ENCODE results near the gene AP1S1.
"Not testable (repeated sequence)": the region's sequence is repeated elsewhere in the genome, so short reads cannot be mapped to it uniquely, and the experiment has no call there.

AP1S1 gene

DNA sequence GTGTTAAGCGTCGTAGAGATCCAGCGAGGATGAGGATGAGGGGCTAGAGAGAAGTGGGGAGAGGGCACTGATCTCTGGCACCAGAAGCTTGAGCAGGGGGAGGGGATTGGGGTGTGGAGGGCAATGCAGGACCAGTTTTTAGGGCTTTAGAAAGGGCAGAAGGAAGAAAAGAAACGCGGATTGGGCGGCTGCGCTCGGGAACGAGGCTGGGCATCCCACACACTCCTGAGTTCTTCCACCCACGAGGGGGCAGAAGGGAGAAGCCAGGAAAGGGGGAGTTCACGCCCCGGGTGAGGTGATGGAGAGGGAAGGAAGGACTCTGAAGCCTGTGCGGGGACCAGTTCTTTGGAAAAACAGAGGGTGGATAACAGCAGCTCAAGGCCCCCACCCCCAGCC lies 17.2 kb downstream of the AP1S1 start:
- DNase-seq (ENCODE audit: low spot score), result no peak

DNA sequence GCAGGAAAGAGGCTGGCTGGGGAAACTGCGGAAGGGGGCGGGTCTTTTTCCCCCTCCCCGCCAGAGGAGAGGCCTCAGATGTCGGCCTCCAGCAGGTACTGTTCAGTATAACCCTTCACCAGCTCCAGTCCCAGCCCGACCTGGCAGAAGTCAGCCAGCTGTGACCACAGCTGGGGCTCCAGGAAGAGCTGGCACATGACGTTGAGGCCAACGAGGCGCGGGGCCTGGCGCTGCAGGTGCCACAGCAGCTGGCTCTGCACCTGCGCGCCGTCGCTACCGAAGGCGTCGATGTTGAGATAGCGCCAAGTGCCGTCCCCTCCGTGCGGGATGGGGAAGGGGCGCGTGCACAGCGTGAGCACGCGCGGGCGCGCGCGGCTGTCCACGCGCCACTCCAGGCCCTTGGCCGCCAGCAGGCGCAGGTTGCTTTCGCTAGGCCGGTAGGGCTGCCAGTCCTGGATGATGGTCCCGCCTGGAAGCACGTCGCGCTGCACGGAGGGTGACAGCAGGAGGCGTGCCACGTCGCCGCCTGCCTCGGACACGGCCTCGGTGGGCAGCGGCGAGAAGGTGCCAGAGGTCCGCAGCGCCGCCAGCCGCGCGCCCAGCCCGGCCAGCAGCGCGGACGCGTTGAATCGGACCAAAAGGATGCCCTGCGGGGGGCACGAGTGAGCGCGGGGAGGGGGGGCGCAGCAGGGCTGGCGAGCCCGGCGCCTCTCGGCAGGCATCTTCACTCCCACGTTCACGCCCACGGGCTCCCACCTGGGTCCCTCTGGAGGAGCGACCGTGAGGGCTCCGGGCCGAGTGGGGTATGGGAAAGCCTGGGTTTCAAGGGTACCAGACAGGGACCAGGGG lies 18.0 kb downstream of the AP1S1 start:
- no peak for DNase-seq (ENCODE audit: low spot score)

DNA sequence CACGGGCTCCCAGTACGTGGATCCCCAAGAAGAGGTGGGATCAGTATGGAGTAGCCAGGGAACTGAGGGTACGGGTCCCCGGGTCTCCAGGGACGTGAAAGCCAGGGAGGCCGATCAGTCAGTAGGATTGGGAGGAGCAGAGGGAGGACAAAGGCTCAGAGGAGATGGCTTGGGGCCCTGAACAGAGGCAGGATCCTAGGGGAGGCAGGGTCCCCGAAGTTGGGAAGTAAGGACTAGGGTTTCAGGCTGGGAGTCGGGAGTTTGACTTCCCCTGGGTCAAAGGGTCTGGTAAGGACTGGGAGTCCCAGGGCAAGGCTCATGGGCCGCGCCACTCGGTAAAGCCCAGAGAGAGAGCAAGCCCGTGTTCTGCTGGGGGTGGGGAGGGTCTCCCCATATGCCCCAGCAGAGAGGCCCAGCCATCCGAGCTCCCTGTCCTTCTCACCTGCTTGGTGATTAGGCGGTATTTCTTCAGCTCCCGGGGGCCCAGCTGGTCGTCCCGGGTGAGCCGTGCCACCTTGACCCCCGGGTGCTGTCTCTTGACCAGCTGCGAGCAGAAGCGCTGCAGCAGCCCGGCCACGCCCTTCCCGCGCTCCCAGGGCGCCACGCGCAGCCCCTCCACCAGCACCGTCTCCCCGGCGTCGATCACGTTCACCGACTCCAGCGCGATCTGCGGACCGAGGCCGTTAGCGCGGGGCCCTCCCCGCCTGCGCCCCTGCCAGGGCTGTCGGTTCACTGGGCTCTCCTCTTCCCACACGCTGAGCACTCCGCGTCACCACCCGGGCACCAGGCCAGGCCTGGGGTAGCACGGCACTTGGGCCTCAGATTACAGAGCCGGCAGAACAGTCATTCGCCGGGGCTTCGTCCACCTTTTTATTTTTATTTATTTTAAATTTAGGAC lies 18.8 kb downstream of the AP1S1 start:
- DNase-seq (ENCODE audit: low spot score), result peak; percentile 56

DNA sequence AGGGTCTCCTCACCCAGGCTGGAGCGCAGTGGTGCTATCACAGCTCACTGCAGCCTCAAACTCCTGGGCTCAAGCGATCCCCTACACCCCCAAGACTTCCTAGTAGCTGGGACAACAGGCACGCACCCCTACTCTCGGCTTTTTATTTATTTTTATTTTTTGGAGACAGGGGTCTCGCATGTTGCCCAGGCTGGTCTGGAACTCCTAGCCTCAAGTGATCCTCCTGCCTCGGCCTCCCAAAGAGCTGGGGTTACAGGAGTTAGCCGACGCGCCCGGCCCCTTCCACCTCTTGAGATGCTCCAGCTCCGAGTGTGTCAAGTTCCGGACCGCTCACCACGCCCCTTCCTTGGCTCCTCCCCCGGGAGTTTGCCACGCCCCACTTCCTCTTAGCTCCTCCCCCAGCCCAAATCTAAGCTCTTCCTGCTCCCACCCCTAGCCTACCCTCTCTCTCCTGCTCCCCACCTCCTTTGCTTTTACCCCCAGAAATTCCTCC lies 19.5 kb downstream of the AP1S1 start:
- DNase-seq (ENCODE audit: low spot score), result peak; percentile 50

DNA sequence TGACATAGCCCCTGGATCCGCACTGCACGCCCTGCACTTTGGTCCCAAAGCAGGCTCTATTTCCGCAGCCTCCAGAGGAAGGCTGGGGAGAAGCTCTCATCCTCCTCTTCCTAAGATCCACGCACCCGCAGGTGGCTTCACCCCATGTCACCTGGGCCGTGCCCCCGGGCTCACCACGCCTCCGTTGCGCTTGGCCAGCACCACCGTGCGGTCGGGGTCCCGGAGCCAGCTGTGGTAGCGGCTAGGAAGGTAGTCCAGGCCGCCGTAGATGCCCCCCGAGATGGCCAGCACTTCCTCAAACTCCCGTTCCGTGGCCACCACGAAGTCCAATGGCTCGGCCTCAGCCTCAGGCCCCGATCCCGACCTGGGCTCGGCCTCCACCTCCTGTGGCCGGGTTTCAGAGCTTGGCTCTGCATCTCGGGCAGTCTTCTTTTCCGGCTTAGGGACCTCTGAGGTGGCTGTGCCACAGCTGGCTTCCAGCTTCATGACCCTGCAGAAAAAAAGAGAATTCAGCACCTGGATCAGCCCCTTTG lies 20.1 kb downstream of the AP1S1 start:
- DNase-seq (ENCODE audit: low spot score), result no peak

DNA sequence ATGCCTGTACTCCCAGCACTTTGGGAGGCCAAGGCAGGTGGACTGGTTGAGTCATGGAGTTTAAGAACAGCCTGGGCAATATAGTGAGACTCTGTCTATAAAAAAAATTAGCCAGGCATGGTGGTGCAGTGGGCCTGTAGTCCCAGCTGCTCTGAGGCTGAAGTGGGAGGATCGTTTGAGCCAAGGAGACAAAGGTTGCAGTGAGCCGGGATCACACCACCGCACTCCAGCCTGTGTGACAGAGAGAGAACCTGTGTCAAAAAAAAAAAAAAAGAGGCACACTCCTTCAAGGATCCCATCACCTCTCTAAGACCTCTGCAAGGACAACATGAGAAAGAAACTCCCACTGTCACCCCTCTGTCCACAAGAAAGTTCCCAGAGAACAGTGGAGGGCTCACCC lies 21.4 kb downstream of the AP1S1 start:
- DNase-seq (ENCODE audit: low spot score), result no peak

DNA sequence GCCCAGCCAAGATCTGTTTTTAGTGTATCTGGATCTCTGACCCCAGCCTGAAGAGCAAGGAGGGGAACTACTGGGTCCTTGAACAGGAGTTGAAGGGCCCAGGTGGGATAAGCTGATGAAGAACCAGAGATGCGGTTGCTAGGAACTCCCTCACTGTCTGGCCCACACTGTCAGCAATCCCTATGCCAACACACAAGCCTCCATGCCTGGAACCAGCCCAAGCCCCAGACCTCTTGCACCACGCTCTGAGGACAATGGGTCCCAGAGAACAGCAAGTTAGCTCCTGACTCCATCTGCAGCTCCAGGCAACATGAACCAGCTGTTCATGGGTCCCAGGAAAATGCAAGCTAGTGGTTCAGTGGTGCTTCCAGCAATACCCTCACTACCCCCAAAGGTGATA lies 23.4 kb downstream of the AP1S1 start:
- no peak for DNase-seq (ENCODE audit: low spot score)

DNA sequence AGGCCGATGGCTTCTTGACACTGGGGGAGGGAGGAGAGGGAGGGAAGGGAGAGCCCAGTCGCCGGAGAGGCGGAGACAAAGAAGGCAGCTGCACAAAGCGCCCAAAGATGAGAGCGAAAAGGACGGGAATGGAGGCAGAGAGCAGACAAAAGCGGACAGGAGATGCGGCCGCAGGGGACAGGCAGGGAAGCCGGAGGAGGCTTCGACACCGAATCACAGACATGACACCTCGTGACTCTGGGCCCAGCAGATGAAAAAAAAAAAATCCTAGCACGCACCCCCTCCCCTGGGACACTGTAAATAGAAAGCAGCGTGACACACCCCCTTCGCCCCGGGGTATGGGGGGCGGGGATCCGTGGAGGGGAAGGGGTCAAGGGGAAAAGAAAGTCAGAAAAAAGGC lies 24.8 kb downstream of the AP1S1 start:
- no peak for DNase-seq (ENCODE audit: low spot score)

DNA sequence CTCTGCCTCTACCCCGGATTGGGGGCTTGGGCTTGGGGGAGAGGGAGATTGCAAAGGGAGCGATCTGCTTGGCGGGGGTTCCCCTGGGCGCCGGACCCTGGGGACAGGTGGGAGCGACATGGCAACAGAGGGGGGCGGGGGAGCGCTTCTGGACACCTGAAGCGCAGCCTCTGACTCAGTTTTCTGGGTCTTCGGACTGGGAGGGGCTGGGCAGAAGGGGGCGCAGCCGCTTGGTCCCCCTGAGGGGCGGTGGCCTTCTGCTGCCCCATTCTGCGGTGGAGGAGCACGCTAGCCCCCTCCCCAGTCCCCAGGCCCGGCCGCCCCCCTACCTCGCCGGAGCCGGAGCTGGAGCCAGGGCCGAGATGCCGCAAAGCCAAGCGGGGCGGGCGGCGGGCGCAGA lies 25.4 kb downstream of the AP1S1 start:
- no peak for DNase-seq (ENCODE audit: low spot score)

DNA sequence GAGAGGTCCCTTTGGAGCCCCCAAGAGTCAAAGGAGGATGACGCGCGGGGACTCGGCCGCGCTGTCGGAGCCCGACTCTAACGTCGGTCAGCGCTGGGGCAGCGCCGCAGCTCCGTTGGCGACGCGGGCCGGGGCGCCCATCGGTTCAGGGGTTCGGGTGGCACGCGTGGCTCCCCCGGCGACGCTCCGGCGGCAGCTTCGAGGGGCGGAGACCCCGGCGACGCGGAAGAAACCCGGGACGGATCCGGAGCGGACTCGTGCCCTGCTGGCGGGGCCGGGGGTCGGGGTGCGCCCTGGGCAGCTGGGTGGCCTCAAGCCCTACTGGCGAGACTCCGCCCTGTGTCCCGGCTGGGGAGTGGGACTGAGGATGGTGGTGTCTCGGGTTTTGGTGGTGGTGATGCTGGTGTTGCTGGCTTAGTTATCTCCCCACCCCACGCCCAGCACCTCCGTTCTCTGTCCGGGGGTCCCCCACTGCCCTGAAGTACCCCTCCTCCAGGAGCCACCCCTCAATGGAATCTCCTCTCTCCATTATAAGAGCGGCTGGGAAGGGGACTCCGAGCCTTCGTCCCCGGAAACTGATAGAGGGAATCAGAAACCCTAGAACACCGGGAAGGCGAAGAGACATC lies 26.0 kb downstream of the AP1S1 start, which contains the start of gene NAT16:
Gene NAT16 (minus strand): TSS at position 164 of the 626 bp plus-strand sequence. CDS start 5,486 bp downstream, outside the sequence.
- no peak for DNase-seq (ENCODE audit: low spot score)

DNA sequence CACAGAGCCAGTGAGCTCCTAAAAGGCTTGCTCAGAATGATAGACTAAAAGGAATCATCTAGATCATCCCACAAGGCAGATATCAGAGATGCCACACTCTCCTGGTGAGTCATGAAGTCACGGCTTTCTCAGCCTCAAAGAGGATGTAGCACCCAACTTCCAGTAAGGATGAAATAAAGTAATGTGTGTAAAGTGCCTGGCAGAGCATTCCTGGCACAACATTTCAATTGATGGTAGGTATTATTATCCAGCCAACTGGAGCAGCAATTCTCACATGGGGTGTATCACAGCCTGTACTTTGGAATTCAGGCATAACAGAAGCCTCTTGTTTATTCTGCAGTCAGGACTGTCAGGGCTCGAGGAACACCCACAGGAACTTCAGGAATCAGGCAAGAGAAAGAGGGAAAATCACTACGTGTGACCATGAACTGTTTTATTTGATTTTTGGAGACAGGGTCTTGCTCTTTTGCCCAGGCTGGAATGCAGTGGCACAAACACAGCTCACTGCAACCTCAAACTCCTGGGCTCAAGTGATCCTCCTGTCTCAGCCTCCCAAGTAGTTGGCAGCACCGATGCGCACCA lies 31.1 kb downstream of the AP1S1 start:
- DNase-seq (ENCODE audit: low spot score), result no peak

DNA sequence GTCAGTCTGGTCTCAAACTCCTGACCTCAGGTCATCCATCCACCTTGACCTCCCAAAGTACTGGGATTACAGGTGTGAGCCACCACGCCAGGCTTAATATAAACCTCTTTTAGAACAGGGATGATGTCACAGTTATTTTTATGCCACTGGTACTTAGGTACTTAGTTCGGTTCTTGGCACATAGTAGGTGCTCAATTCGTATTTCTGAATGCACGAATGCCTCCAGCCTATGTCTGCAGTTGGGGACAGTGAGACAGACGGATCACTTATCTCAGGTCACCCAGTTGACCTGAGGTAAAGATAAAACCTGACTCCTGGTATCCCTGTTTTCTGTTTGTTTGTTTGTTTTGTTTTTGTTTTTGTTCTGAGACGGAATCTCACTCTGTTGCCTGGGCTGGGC lies 31.9 kb downstream of the AP1S1 start:
- no peak for DNase-seq (ENCODE audit: low spot score)

DNA sequence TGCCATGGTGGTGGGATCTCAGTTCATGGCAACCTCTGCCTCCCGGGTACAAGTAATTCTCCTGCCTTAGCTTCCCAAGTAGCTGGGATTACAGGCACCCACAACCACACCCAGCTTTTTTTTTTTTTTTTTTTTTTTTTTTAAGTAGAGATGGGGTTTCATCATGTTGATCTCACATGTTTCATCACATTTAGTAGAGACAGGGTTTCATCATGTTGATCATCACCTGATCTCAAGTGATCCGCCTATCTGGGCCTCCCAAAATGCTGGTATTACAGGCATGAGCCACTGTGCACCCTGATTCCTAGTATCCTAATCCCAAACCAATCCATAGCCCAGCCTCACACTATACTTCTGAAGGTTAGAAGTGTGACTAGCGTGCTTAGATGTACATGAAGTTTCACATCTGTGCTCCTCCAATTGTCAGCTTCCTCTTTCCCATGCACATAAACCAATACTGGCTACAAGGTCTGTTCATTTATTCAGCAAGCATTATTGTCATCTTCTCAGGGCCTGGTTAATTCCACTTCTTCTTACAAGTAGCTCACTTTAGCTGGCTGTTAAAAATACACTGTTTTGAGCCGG lies 32.7 kb downstream of the AP1S1 start:
- no peak for DNase-seq (ENCODE audit: low spot score)

DNA sequence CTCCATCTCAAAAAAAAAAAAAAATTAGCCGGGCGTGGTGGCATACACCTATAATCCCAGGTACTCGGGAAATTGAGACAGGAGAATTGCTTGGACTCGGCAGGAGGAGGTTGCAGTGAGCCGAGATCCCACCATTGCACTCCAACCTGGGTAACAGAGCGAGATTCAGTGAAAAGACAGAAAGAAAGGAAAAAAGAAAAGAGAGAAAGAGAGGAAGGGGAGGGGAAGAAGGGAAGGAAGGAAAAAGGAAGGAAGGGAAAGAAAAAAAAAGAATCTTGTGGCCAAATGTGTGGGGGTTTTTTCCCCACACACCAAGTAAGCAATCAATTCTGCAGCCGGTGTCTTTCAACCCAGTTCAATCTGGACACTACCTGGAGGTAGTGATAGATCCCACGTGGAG lies 34.8 kb downstream of the AP1S1 start:
- no peak for DNase-seq (ENCODE audit: low spot score)

DNA sequence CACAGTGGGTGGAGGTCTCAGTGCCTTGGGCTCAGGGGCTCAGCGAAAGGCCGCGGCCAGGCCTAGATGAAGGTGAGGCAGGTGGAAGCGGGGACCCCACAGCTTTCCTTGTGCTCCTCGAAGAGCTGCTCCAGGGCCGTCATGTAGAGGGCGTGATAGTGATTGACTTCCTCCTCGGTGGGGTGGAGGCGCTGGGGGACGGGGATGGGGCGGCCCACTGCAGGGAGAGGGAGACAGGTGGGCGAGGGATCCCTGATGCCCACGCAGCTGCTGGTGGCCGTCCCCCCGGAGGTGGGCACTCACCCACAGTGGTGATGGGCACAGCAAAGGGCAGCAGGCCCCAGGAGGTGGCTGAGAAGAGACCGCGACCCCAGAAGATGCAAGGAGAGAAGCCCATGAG lies 41.6 kb downstream of the AP1S1 start:
- DNase-seq (ENCODE audit: low spot score), result no peak

DNA sequence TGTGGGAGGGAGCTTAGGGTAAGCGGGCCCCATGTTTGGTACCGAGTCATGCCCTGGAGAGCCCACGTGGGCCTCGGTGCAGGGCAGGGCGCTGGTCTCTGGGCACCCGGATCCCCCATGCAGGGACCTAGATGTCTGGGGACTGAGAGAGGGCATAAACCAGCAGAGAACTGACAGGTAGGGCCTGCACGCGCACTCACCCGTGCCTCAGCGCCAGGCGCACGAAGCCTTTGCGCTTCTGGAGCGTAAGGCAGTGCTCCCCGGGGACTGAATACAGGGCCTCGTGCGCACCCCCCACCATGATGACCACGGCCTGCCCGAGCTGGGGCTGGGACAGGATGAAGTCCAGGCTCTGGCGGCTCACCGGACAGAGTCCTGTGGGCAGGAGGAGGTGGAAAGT lies 43.7 kb downstream of the AP1S1 start:
- DNase-seq (ENCODE audit: low spot score), result no peak

DNA sequence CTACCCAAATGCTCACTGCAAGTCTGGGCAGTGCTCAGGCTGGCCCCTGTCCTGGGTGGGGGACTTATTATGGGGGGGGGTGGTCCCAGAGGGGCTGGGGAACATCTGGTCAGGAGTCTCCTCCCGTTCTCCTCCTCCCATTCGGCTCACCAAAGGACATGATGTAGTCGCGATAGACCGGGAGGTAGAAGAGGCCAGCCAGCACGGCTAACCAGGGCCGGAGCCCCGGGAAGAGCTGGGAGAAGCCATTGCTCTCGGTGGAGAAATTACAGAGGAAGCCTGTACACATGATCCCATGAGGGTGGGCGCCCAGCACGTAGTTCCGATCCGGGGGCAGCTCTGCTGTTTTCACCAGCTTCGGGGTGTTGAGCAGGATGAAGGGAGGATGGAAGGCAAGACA lies 44.2 kb downstream of the AP1S1 start:
- DNase-seq (ENCODE audit: low spot score), result no peak

DNA sequence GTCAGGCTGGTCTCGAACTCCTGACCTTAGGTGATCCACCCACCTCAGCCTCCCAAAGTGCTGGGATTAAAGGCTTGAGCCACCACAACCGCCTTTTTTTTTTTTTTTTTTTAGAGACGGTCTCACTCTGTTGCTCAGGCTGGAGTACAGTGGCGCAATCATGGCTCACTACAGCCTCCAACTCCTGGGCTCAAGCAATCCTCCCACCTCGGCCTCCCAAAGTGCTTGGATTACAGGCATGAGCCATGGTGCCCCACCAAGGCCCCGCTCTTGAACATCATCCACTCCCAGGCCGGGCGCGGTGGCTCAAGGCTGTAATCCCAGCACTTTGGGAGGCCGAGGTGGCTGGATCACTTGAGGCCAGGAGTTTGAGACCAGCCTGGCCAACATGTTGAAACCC lies 45.2 kb downstream of the AP1S1 start:
- DNase-seq (ENCODE audit: low spot score), result not testable (repeated sequence)

DNA sequence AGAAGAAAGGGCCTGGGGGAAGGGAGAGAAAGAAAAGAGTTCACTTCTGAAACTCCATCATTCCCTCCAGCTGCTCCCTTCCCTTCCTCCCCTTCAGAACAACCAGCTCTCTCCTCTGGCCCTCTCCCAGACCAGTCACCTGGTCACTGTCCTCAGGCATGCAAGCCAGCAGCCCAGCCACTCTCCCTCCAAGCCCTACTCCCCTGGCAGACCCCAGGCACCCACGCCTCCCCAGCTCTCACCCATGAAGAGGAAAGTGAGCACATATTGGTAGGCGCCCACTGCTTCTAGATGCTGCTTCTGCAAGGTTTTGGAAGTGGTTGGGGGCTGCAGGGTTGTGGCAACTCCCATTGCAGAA lies 46.2 kb downstream of the AP1S1 start:
- no peak for DNase-seq (ENCODE audit: low spot score)

DNA sequence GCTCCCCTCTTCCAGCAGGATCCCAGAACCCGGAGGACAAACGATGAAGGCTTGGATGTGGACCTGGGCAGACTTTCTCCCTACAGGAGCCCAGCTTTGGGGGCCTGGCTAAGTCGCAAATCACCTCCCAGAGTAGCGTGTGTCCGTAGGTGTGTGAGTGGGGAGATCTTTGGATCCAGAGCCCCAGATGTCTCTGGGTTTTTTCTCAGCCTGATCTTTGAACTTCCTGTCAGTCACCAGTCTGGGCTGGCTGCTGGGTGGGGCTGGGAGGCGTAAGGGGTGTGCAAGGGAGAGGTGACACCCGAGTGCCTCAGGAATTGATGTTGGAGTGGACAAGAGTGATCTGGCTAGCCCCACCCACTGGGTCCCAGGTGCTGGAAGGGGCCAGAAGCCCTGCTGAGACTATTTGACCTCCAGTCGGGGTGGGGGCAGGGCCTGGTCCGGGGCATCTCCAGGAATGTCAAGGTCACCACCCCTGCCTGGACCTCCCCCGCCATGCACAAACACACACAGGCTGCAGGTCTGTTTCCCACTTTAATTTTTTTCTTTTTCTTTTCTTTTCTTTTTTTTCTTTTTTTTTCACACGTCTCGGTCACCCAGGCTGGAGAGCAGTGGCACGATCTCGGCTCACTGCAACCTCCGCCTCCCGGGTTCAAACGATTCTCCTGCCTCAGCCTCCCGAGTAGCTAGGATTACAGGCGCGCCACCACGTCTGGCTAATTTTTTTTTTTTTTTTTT lies 46.8 kb downstream of the AP1S1 start, which contains the start of gene MOGAT3:
Gene MOGAT3 (minus strand): TSS at position 175 of the 738 bp plus-strand sequence. CDS start 182 bp downstream, outside the sequence.
- no peak for DNase-seq (ENCODE audit: low spot score)

Measured in hematopoietic multipotent progenitor cell treated with erythropoietin and hydrocortisone succinate and interleukin-3 and kit ligand, for 15 days (in vitro differentiated cells).